Measurements from ENCODE around the gene RASGRF2.
"Not testable (repeated sequence)": the region's sequence is repeated elsewhere in the genome, so short reads cannot be mapped to it uniquely, and the experiment has no call there.

DNA sequence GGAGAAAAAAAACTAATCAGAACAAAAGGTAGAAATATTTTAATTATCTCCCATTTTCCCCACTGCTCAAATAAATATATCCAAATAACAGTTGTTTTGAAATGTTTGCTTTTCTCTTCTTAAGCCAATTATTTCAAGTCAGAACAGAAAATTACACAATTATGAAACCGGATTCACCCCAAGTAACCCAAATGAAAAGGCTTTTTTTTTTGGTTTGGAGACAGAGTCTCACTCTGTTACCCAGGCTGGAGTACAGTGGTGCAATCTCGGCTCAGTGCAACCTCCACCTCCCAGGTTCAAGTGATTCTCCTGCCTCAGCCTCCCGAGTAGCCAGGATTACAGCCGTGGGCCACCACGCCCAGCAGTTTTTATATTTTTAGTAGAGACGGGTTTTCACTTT lies 164.5 kb downstream of the RASGRF2 start:
- TF ChIP-seq, protein P1, sequence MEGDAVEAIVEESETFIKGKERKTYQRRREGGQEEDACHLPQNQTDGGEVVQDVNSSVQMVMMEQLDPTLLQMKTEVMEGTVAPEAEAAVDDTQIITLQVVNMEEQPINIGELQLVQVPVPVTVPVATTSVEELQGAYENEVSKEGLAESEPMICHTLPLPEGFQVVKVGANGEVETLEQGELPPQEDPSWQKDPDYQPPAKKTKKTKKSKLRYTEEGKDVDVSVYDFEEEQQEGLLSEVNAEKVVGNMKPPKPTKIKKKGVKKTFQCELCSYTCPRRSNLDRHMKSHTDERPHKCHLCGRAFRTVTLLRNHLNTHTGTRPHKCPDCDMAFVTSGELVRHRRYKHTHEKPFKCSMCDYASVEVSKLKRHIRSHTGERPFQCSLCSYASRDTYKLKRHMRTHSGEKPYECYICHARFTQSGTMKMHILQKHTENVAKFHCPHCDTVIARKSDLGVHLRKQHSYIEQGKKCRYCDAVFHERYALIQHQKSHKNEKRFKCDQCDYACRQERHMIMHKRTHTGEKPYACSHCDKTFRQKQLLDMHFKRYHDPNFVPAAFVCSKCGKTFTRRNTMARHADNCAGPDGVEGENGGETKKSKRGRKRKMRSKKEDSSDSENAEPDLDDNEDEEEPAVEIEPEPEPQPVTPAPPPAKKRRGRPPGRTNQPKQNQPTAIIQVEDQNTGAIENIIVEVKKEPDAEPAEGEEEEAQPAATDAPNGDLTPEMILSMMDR (IDR thresholded peaks at IDR 0.05): not testable (repeated sequence)
- TF ChIP-seq POLR2A, POLR2AphosphoS5 (IDR thresholded peaks at IDR 0.05): not testable (repeated sequence)
